Peyer's patch (tissue), 4 donors: ENCODE measurements around the gene USP10.

Experiments used
- POLR2A ChIP-seq, 2 donors: fragments of 450-650 bp; IDR thresholded peaks; one replicate each; pipeline ENCODE4 v1.5.1; 2017; ENCODE audit warnings: antibody characterized with exemption in 2 of 2, mild to moderate bottlenecking in 2 of 2, moderate library complexity in 2 of 2
- TF ChIP-seq, protein P1 (sequence below), 6 experiments: fragments of 450-650 bp in 4 of 6; fragments of 200-600 bp in 2 of 6; sonication (generic) in 1 of 6; IDR thresholded peaks; one replicate each; pipeline ENCODE4 v1.5.1; 2017 to 2019; ENCODE audit warnings: antibody characterized with exemption in 6 of 6, mild to moderate bottlenecking in 3 of 6, moderate library complexity in 1 of 6

DNA sequence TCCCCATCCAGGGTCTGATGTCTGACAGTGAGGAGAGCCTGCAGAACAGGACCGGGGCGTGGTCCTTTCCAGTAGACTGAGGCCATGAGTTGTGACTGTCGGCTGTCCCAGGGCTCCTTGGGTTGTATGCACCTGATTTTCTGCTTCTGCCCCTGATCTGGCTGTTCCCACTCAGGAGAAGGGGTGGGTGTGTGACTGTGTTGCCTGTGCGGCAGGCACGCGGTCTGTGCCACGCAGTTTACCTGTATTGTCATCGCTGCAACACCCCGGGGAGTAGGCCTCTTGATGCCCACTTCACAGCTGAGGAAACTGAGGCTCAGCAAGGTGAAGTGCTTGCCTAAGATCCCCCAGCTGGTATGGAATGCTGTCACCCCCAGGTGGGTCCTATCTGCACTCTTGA is 121.4 kb downstream of the USP10 start:
- TF ChIP-seq, protein P1, sequence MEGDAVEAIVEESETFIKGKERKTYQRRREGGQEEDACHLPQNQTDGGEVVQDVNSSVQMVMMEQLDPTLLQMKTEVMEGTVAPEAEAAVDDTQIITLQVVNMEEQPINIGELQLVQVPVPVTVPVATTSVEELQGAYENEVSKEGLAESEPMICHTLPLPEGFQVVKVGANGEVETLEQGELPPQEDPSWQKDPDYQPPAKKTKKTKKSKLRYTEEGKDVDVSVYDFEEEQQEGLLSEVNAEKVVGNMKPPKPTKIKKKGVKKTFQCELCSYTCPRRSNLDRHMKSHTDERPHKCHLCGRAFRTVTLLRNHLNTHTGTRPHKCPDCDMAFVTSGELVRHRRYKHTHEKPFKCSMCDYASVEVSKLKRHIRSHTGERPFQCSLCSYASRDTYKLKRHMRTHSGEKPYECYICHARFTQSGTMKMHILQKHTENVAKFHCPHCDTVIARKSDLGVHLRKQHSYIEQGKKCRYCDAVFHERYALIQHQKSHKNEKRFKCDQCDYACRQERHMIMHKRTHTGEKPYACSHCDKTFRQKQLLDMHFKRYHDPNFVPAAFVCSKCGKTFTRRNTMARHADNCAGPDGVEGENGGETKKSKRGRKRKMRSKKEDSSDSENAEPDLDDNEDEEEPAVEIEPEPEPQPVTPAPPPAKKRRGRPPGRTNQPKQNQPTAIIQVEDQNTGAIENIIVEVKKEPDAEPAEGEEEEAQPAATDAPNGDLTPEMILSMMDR (IDR thresholded peaks at IDR 0.05), result no peak
- TF ChIP-seq POLR2A (IDR thresholded peaks at IDR 0.05), result no peak
